CD4-positive, alpha-beta T cell treated with Interleukin-21 for 1 hour (primary cell): ENCODE data around the gene GLYATL1.

Experiments
- DNase-seq: peaks from one replicate; pipeline ENCODE4 v3.0.0-alpha.2; 2020

Gene GLYATL1, protein sequence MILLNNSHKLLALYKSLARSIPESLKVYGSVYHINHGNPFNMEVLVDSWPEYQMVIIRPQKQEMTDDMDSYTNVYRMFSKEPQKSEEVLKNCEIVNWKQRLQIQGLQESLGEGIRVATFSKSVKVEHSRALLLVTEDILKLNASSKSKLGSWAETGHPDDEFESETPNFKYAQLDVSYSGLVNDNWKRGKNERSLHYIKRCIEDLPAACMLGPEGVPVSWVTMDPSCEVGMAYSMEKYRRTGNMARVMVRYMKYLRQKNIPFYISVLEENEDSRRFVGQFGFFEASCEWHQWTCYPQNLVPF

GRCh38 chr11:58939277-58939676 is at the start of gene GLYATL1:
TSS of gene GLYATL1 (plus strand) at chr11:58939488. CDS start at chr11:58947088, 7,600 bp downstream.
- DNase-seq, result no peak

- no peak for DNase-seq
Observed at GRCh38 chr11:58893899-58894298, 45.4 kb upstream of the GLYATL1 start.

GRCh38 chr11:58898106-58898505 is 41.2 kb upstream of the GLYATL1 start:
- no peak for DNase-seq

GRCh38 chr11:58900479-58901420 is 38.5 kb upstream of the GLYATL1 start:
- DNase-seq, result no peak

GRCh38 chr11:58902881-58903280 is 36.4 kb upstream of the GLYATL1 start:
- DNase-seq, result no peak

DNA sequence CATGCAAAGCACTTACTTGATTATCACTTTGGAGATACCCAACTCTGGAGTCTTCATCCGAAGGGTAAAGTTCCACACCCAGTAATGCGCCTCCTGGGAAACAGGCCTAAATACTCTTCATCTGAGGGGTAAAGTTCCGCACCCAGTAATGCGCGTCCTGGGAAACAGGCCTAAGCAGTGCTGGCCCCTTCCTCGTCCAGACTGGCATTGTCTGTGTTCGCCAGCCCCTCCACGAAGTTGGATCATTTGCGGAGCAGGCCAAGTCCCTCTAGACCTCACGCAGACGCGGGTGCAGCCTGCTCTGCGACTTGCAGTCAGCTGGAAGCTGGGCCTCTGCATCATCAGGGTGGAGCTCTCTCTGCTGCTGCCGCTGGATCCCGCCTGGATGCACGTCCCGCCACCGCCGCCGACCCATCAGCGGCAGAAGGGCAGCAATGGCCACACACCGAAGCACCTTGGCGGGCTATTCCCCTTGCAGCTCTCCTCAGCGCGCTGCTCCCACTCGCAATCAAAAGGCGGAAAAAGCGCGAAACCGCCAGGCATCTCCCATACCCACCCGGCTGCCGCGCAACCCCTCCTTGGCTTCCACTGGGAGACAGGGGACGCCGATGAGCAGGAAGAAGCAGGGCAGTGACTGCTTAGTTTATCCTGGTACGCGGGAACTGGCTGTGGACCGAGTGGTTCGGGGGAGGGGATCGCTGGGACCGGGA is 34.1 kb upstream of the GLYATL1 start:
- no peak for DNase-seq

DNA sequence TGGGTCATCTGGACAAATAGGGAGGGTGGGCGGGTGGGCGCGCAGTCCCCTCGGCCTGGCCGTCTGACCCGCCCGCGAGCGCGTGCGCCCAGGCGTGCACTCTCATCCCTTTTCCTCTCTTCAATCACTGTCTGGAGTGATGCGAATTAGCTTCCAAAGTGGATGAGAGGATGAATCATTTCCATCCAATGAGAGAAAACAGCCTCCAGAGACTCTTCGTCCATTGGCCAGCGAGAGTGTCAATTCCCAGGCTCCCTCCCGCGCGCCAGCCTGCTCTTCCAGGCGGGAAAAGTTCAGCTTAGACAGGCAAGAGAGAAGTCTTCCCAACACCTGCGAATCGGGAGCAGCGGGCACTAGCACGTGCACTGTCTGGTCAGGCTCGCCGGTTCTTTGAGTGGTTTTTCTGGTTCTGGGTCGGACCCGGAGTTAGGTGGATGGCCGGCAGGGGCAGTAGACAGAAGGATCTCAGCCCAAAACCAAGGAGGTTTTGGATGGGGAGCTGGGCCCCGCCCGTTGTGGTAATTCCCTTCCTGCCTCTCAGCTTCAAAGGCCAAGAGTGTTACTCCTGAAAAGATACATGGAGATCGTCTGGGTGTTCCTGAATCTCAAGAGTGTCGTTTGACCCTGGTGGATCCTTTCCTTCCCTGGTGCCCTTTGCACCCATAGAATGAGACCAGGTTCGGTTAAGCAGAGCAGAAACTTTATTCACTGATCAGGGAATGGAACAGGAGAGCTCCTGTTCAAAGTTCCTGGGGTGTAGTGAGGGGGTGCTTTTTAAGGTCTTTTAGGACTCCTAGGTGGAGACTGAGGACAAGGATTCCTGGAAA is 33.4 kb upstream of the GLYATL1 start:
- DNase-seq, result no peak

- no peak for DNase-seq
Observed at GRCh38 chr11:58907780-58908179, 31.5 kb upstream of the GLYATL1 start.

DNA sequence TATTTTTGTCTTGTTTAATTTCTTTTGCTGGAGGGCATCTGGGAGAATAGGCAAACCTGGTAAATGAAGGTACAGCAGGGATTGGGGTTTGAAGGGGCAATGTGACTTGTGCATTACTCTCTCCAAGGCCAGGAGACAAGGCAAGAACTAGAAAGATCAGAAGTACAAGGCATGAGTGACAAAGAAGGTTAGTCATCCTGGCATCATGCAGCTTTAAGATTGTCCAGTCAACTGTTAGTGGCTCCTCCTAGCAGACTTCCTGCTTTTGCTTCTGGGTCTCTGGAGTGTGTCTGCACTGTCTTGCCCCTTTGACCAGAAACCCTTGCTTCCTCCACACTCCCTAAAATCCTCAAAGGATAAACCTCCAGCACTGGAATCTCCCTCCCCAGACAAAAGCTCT is 27.2 kb upstream of the GLYATL1 start:
- DNase-seq, result no peak

- DNase-seq, result no peak
Observed at GRCh38 chr11:58913685-58914084, 25.6 kb upstream of the GLYATL1 start.

- DNase-seq, result no peak
Observed at GRCh38 chr11:58914821-58915543, 24.3 kb upstream of the GLYATL1 start.

- no peak for DNase-seq
Observed at GRCh38 chr11:58916637-58917036, 22.7 kb upstream of the GLYATL1 start.

DNA sequence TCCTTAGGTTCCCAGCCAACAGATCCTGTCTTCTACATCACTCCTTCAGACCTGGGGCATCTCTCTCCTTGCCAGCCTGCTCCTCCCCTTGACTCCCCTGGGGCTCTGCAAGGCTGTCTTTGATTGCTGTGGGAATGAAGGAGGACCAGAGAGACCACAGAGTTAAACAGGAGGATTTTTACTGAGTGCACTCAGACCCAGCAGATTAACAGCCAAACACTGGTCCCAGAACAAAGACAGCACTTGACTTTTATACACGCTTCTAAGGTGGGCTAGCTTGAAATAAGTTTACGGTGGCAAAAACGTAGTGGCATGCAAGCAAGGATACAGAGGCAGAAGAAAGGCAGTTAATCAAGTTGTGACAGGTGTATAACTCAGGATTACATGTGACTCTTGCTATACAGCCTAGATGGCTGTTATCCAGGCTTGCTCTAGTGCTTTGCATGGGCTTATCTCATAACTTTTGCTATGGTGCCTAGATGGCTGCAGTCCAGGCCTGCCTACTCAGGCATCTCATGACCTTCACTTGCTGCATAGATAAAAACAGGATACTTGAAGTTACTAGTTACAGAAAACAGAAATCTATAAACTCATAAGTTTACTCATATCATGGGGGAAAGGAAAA is 22.0 kb upstream of the GLYATL1 start:
- no peak for DNase-seq

DNA sequence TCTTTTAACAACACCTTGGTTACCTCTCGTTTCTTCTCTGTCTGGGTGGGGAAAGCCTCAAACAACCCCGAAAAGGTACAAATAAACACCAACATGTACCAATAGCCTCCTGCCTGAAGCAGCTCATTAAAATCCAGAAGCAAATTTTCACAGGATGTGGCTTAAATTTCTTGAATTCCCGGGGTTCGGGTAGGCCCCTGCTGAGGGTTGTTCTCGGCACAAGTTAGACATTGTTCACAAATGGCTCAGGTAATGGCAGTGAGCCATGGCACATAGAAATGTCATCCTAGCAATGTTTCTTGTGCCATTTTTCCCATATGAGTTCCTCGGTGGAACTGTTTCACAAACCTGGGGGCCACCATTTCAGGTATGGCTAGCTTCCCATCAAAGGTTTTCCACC is 19.7 kb upstream of the GLYATL1 start:
- DNase-seq, result no peak

DNA sequence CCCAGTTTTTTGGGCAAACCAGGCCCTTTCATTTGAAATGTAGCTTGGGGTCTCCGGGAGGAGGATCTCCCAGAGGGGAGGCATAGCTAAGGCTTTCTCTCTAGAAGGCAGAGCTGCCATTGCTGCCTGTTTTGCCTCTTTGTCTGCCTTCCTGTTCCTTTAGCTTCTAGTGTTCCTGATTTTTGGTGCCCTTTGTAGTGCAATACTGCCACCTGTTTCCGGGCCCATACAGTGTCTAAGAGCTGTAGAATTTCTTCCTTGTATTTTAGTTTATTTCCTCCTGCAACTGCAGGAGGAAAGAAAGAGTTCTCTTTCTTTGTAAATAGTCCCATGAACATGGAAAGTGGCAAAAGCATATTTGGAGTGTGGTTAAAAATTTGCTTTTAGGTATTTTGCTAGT is 19.3 kb upstream of the GLYATL1 start:
- no peak for DNase-seq

GRCh38 chr11:58921778-58922390 is 17.4 kb upstream of the GLYATL1 start:
- no peak for DNase-seq

GRCh38 chr11:58922479-58922878 is 16.8 kb upstream of the GLYATL1 start:
- DNase-seq, result no peak

DNA sequence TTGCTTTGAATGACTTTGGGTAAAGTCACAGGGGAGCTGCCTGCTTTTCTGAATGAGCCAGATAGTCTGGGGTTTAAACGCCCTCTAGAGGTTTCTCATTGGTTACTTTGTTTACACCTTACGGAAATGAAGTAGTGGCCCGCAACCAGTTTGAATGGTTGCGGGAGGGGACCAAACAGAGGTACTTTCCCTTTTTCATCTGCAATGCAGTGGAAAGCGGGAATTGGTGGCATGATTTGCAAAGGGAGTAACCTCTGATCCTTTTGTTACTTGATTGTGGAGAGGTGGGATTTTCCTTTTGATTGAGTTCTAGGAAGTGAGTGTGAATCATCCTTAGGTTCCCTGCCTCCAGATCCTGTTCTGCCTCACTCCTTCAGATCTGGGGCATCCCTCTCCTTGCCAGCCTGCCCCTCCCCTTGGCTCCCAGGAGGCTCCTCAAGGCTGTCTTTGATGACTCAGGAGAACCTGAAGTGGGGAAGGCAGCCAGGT is 15.9 kb upstream of the GLYATL1 start:
- peak; percentile 11 for DNase-seq

DNA sequence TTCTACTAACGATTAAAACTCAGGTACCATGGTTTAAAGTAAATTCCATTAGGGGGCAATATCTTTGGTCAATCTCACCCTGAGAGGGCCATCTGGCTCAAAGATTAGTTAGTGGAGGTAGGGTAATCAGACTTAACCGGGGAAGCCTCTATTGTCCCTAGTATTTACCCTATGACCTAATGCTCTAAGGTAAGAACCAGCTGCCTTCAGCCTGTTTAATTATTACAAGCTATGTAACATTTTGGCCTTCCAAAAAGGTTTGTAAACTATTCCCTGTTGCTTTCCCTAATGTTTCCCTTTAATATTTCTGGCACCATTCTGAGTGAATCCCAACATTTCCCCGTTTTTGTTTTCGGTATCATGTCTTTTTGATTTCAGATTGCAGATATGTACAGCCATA is 15.1 kb upstream of the GLYATL1 start:
- DNase-seq, result no peak

DNA sequence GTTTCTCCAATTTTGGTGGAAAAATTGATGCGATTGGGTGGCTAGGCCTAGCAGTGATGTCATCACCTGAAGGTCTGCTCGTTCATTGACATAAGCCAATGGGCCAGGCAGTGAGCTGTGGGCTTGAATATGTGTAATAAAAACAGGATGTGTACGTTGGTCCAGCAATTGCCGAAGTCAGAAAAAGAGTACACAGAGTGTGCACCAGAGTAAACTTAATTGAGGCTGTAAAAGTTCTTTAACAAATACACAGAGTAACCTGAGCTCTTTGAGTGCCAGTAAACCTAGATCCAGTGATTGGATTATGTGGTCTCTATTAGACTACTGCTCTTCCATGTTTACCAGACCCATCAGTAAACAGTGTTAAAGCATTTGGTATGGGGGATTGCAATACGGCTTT is 13.0 kb upstream of the GLYATL1 start:
- DNase-seq, result no peak

DNA sequence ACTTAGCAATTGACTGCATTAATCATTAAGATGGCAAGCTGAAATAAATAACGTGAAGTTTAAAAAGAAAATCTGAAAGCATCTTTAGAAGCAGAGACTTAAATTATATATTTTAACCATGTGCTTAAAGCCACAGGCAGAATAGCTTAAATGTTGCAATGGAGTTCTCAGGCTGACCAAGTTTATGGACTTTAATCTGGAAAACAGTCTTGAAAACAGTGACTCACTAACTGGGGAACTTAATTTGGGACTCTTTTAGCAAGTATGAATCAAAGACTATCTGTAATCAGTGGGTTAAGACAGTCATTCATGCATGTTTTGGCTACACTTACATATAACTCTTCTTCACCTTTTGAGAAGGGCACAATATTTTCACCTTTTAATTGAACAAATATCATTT is 12.6 kb upstream of the GLYATL1 start:
- DNase-seq, result no peak
